ENCODE results near the gene MROH9. TPM values are rescaled to one million over a fixed set of nuclear protein-coding genes. Genes with fewer than 3 reads are reported as not detected.

Gene MROH9
- total RNA-seq, 1 experiment from 2014 or later, result not detected

- DNase-seq (ENCODE audit: extremely low read depth, low read depth), result peak; percentile 33
Observed at GRCh38 chr1:170967042-170967910, 31.9 kb downstream of the MROH9 start.

- no peak for DNase-seq (ENCODE audit: extremely low read depth, low read depth)
Observed at GRCh38 chr1:170970256-170970655, 34.9 kb downstream of the MROH9 start.

GRCh38 chr1:170978371-170978910 lies 43.1 kb downstream of the MROH9 start:
- DNase-seq (ENCODE audit: extremely low read depth, low read depth), result no peak

GRCh38 chr1:170985406-170985805 lies 50.1 kb downstream of the MROH9 start:
- DNase-seq (ENCODE audit: extremely low read depth, low read depth), result no peak

GRCh38 chr1:170986901-170987300 lies 51.6 kb downstream of the MROH9 start:
- no peak for DNase-seq (ENCODE audit: extremely low read depth, low read depth)

- no peak for DNase-seq (ENCODE audit: extremely low read depth, low read depth)
Observed at GRCh38 chr1:170987424-170987823, 52.1 kb downstream of the MROH9 start.

GRCh38 chr1:170993151-170993550 lies 57.8 kb downstream of the MROH9 start:
- DNase-seq (ENCODE audit: extremely low read depth, low read depth), result no peak

- DNase-seq (ENCODE audit: extremely low read depth, low read depth), result no peak
Observed at GRCh38 chr1:170993717-170994116, 58.4 kb downstream of the MROH9 start.

GRCh38 chr1:171014880-171015279 lies 79.5 kb downstream of the MROH9 start:
- DNase-seq (ENCODE audit: extremely low read depth, low read depth), result no peak

- DNase-seq (ENCODE audit: extremely low read depth, low read depth), result no peak
Observed at GRCh38 chr1:171017426-171017825, 82.1 kb downstream of the MROH9 start.

- DNase-seq (ENCODE audit: extremely low read depth, low read depth), result no peak
Observed at GRCh38 chr1:171019971-171020370, 84.6 kb downstream of the MROH9 start.

- DNase-seq (ENCODE audit: extremely low read depth, low read depth), result no peak
Observed at GRCh38 chr1:171032822-171033702, 97.7 kb downstream of the MROH9 start.

GRCh38 chr1:171037626-171038025 lies 102.3 kb downstream of the MROH9 start:
- DNase-seq (ENCODE audit: extremely low read depth, low read depth), result no peak

- DNase-seq (ENCODE audit: extremely low read depth, low read depth), result no peak
Observed at GRCh38 chr1:171038284-171038683, 103.0 kb downstream of the MROH9 start.

GRCh38 chr1:171048014-171048413 lies 112.7 kb downstream of the MROH9 start:
- no peak for DNase-seq (ENCODE audit: extremely low read depth, low read depth)

GRCh38 chr1:171052977-171053376 lies 117.6 kb downstream of the MROH9 start:
- no peak for DNase-seq (ENCODE audit: extremely low read depth, low read depth)

- no peak for DNase-seq (ENCODE audit: extremely low read depth, low read depth)
Observed at GRCh38 chr1:171055966-171056643, 120.8 kb downstream of the MROH9 start.

- DNase-seq (ENCODE audit: extremely low read depth, low read depth), result no peak
Observed at GRCh38 chr1:171061425-171062143, 126.2 kb downstream of the MROH9 start.

GRCh38 chr1:171062902-171063301 lies 127.6 kb downstream of the MROH9 start:
- no peak for DNase-seq (ENCODE audit: extremely low read depth, low read depth)

GRCh38 chr1:171075041-171075440 lies 139.7 kb downstream of the MROH9 start:
- DNase-seq (ENCODE audit: extremely low read depth, low read depth), result no peak
